Measurements from ENCODE around the gene FOXP3.
A peak's percentile ranks its signal among the peaks of the same experiment; 100 is the strongest.

Gene FOXP3

DNA sequence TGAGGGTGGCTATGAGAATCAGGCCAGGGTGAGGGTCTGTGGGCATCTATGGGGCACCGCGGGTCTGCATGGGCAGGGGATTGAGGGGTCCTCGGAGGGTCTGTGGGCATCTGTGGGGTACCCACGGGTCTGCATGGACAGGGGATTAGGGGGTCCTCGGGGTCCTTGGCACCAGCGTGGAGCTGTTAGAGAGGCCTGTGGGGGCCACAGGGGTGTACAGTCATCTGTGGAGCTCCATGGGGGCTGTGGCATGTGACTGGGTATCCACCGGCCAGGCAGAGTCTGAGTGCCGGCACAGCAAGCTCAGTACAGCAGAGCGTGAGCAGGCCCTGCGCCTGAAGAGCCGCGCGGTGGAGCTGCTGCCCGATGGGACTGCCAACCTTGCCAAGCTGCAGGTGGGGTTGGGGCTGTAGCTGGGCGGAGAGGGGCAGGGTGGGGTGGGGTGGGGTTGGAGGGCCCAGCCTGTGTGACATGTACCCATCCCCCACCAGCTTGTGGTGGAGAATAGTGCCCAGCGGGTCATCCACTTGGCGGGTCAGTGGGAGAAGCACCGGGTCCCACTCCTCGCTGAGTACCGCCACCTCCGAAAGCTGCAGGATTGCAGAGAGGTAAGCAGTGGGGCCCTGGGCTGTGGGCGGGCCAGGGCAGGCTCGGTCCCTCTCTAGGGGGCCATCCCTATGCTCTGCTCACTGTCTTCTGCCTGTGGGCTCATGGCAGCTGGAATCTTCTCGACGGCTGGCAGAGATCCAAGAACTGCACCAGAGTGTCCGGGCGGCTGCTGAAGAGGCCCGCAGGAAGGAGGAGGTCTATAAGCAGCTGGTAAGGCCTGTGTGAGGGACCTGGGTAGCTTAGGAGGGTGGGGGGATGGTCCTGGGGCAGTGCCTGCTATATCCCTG lies 16.3 kb downstream of the FOXP3 start:
- DNase-seq: peak; percentile 6

DNA sequence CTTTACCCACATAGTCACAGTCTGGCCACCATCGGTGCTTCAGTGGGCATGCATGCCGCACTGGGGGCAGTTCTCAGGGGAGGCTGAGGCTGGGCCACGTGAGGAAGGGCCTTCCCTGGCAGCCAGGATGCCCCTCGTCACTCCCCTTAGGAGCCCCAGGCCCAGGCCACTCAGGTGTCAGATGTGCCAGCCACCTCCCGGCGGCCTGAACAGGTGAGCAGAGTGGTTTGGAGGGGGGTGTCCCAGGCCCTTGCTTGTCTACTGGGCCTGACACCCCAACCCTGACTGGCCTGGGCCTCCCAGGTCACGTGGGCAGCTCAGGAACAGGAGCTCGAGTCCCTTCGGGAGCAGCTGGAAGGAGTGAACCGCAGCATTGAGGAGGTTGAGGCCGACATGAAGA lies 17.2 kb downstream of the FOXP3 start:
- DNase-seq: no peak

DNA sequence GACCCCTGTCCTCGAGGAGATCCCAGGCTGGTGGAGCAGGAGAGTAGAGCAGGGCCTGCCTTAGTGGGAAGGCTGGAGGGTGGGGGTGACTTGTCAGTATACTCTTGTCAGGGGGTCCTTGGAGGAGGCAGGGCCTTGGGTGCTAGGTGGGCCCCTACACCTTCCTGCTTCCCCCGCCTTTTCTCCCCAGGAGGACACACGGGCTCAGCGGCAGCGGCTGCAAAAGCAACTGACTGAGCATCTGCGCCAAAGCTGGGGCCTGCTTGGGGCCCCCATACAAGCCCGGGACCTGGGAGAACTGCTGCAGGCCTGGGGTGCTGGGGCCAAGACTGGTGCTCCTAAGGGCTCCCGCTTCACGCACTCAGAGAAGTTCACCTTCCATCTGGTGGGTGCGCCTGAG lies 18.0 kb downstream of the FOXP3 start:
- no peak for DNase-seq

DNA sequence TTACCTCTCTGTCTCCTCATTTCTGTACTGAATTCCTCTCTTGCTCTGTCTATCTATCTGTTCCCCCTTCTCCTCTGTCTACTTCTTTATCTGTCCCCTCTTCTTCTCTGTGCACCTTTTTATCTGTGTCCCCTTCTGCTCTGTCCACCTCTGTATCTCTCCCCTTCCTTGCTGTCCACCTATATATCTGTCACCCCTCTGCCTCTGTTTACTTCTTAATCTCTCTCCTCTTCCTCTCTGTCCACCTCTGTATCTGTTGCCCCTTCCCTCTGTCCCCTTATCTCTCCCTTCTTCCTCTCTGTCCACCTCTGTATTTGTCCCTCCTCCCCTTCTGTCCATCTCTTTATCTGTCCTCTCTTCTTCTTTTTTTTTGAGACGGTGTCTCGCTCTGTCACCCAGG lies 20.3 kb downstream of the FOXP3 start:
- DNase-seq: no peak

DNA sequence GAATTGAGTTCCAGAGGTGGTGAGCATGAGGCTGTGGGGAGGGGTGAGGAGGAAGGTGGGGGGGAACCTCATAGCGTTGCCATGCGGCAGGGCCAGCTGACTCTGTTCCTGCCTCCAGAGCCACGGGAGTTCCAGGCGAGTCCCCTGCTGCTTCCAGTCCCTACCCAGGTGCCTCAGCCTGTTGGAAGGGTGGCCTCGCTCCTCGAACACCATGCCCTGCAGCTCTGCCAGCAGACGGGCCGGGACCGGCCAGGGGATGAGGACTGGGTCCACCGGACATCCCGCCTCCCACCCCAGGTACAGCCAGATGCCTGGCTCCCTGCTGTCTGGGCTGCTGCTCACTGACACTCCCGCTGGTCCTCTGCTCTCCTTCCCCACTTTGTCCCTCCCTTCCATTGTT lies 21.3 kb downstream of the FOXP3 start:
- no peak for DNase-seq

DNA sequence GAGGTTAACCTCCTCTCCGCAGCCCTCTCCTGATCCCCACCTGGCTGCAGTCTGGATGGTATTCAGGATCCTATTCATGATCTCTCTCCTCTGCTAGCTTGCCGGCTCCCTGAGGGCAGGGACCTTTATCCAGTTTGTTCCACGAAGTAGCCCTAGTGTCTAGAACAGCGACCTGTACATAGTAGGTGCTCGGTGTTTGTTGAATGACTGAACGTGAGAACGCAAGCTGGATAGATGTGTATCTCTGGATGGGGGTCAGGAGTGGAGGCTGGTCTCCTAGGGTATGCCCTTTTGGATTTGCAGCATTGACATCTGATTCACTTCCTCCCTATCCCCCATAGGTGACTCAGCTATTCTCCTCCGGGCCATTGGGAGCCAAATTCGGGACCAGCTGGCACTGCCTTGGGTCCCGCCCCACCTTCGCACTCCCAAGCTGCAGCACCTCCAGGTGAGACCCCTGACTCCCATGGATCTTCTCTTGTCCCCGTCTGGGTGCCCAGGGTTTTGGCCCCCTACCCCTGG lies 21.9 kb downstream of the FOXP3 start:
- no peak for DNase-seq

DNA sequence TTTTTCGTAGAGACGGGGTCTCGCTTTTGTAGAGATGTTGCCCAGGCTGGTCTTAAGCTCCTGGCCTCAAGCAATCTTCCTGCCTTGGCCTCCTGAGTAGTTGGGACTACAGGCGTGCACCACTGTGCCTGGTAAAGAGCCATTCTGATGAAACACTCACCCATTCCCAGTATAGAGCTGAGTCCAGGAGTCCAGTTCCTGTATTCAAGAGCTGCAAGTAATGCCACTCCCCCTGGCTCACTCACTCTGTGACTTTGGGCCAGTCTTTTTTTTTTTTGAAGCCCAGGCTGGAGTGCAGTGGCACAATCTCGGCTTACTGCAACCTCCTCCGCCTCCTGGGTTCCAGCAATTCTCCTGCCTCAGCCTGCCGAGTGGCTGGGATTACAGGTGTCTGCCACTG lies 25.8 kb downstream of the FOXP3 start:
- no peak for DNase-seq

DNA sequence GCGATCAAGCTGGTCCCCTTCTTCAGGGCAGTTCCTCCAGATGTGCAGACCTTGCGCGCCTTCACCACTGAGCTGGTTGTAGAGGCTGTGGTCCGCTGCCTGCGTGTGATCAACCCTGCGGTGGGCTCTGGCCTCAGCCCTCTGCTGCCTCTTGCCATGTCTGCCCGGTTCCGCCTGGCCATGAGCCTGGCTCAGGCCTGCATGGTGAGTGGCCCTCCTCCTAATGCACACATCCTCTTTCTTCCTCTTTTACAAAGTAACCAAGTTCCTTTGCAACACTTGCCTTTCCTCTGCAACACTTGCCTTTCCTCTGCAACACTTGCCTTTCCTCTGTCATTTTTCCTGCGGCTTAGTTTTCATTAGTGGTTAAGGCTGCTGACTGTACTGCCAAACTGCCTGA lies 27.4 kb downstream of the FOXP3 start:
- DNase-seq: no peak

DNA sequence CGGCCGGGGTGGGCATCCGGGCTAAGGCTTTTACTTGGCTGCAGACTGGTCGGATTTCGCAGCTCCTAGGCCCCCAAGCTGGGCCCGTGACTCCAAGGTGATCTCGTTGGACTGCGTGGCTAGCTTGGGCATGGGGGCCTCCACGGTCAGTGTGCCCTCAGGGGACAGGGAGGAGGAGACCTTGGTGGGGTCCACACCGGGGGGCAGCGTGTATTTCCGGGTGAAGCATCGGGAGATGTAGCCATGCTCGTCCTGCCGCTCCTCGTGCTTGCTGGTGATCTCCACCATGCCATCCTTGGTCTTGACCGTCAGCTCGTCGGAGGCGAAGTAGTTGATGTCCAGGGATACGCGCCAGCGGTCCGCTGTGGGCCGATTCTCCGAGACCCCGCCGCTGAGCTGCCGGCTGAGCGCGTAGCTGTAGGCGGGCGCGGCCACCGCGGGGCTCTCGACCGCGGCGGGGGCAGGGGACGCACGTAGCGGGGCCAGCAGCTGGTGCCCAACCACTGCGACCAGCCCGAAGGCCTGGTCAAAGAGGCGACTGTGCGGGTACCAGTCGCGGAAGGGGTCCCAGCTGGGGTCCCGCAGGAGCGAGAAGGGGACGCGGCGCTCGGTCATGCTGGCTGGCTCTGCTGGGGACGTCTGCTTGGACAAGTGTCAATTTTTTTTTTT lies 30.5 kb downstream of the FOXP3 start:
- no peak for DNase-seq

DNA sequence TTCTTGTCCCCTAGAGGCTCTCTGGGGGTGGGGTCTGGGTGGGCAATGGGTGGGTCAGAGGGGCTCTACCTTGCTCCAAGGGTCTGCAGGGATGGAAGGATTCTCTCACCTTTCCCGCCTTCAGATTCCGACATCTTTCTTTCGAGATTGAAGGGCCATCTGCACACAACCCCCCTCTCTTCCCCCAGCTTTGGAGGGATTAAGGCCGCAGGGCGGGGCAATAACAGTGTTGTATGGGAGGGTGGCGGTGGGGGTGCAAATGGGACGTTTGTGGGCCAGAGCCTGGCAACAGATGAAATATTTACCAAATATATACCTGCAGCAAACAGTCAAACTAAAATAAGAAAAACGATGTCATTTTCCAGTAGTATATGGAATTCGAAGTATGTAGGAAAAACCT lies 31.3 kb downstream of the FOXP3 start, which contains the start of gene CACNA1F:
TSS of gene CACNA1F (minus strand) at position 165 of the 400 bp plus-strand sequence. CDS start at position 134, 31 bp downstream.
- DNase-seq: no peak

DNA sequence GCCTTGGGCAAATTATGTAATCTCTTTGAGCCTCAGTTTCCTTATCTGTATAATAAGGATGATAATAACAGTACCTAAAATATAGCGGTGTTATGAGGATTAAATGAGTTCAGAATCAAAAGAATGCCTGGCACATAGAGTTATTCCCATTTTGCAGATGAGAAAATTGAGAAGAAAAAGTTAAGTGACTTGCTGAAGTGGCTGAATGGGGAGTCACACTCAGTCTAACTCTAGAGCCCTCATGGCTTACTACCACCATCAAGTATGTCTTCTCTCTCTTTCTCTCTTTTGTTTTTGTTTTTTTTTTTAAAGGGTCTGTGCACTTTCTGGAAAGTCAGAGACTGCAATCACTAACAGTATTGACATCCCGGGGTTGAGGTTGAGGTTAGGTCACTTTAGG lies 32.0 kb downstream of the FOXP3 start:
- no peak for DNase-seq

DNA sequence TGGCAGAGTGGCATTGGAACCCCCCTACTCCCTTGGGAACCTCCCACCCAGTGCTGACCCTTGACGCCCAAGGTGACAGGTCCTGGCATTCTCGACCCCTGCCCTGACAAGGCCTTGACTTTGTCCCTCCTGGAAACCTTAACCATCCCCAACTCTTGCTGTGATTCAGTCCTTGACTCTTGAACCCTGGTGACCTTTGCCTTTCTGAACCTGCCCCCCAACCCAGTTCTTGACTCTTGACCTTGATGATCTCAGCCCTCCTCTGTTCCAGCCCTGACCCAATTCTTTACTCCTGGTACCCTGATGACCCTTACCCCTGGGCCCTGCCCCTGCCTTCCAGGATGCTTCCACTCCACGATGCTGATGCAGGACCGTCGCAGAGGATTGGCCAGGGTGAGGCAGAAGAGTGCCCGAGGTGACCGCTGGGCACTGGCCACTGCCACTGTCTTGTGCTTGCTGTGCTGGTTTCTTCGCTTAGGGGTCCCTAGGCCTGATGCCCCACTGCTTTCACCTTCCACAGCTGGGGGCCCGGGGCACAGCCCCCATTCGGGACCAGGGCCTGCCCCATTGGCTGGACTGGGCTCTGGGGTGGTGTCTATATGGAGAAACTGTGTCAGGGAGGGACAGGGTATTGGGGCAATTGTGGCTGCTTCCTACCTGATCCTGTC lies 33.0 kb downstream of the FOXP3 start:
- DNase-seq: no peak

DNA sequence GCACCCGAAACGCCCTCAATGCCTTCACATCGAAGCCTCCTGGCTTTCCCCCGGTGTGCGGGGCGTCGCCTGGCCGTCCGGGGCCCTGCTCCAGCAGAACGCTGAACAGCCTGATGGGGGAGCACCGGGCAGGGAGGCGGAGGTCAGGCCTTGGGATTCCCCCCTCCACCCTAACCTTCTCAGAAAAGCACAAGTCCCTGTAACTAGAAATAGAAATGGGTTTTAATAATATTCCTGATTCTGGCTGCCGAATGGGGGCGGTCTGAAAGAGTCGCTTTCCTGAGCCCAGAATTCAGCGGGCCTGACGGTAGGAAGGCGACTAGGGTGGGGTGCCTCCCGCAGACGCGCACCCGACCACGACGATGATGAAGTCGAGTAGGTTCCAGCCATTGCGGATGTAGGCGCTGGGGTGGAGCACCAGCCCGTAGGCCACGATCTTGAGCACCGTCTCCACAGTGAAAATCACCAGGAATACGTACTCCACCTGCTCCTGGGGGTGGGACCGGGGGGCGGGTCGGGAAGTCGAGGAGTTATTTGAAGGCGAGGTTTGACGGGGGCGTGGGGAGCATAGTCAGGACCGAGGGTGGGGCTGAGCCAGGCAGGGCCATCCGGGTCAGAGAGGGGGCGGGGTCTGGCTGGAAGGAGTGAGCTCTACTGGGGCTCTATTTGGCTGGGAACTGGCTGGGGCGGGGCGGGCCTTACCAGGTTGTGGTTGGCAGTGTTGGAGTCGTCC lies 33.8 kb downstream of the FOXP3 start:
- peak; percentile 55 for DNase-seq

DNA sequence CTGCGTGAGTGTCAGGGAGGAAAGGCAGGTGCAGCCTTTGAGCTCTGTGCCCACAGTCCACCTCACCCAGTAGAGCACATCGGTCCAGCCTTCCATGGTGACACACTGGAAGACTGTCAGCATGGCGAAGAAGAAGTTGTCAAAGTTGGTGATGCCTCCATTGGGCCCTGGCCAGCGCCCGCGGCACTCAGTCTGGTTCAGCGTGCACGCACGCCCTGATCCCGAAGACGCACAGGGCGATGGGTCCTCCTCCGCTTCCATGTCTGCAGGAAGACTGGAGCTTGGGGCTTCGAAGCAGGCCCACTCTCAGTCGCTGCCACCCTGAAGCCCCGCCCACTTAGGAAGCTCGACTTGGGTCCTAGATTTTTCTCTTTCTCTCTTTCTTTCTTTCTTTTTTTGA lies 36.3 kb downstream of the FOXP3 start:
- DNase-seq: no peak

DNA sequence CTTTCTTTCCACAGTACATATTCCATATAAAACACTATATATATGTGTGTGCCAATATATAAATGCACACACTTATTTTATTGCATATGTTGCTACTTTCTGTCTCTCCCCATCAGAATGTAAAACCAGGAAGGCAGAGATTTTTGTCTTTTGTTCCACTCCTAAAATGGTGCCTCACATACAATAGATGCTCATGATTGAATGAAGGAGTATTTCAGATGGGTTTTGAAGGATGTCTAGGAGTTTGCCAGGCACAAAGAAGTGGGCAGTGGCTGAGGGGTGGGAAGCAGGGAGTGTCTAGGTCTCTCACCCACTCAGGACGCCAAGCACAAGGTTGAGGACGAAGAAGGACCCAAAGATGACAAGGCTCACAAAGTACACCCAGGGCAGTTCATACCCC lies 36.8 kb downstream of the FOXP3 start:
- no peak for DNase-seq

DNA sequence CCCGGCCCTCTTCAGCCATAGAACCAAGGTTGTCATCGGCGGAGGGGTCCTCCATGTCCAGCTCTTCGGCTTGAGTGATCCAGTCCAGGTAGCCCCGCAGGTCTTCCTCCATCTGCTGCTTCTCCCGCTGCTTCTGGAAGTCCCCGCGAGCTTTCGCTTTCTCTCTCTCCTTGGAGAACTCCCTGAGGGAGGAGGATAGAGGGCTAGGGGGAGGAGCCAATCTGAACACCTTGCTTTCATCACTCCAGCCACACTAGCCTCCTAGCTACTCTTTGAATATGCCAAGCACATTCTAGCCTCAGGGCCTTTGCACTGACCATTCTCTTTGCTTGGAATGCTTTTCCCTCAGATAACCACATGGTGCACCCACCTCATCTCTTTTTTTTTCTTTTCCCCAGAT lies 37.6 kb downstream of the FOXP3 start:
- DNase-seq: no peak

DNA sequence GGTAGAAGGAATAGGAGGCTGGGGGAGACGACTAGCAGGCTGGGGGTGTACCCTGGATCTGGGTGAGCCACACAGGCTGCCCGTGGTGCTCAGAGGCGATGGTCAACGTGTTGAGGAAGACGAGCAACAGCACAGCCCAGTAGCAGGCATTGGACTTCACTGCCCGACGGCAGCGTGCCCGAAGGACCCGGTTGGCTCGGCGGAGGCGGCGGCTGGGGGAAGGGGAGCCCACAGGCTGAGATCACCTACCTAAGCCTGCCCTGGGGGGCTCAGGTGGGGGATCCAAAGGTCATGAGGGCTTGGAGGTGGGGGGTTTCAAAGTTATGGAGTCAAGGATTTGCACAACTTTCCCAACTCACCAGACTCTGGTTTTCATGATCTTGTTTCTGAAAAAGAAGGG lies 38.7 kb downstream of the FOXP3 start:
- no peak for DNase-seq

DNA sequence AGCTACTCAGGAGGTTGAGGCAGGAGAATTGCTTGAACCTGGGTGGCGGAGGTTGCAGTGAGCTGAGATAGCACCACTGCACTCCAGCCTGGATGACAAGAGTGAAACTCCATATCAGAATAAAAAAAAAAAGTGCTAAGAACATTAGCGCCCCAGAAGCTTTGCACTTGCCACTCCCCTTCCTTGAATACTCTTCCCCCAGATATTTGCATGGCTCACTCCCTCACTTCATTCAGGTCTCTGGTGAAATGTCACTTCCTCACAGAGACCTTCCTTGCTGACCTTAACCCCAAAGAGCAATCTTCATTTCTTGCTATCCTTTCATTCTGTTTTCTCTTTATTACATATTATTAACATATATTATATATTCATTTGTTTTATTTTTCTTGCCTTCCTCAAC lies 42.6 kb downstream of the FOXP3 start:
- DNase-seq: no peak

DNA sequence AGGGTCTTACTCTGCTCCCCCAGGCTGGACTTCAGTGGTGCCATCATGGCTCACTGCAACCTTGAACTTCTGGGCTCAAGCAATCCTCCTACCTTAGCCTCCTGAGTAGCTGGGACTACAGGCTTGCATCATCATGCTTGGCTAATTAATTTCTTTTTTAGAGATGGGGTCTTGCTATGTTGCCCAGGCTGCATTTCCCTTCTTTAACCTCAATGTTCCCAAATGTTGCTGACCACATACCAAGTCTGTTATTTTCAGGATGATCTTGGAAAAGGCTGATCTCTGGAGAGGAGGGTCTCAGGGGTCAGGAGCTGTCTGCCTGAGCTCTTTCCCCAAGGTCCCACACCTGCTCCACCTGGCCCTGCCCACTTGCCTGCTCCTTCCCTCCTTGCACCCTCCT lies 44.4 kb downstream of the FOXP3 start:
- DNase-seq: no peak

DNA sequence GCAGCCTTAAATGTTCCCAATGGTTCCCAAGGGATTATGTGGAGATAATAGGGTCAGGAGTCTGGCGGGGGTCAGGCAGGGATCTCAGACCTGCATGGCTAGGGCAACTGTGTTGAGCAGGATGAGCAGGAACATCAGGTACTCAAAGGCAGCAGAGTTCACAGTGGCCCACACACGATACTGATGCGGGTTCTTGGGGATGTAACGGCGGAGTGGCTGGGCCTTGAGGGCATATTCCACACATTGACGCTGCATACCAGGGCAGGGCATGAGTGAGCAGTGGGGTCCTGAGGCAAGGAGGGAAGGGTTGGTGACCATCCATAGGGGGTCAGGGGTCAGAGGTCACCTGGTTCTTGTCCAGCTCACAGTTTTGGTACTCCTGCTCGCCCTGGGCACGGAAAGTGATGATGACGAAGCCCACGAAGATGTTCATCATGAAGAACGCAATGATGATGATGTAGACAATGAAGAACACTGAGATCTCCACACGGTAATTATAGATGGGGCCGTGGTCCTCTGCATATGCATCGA lies 49.4 kb downstream of the FOXP3 start:
- no peak for DNase-seq

DNA sequence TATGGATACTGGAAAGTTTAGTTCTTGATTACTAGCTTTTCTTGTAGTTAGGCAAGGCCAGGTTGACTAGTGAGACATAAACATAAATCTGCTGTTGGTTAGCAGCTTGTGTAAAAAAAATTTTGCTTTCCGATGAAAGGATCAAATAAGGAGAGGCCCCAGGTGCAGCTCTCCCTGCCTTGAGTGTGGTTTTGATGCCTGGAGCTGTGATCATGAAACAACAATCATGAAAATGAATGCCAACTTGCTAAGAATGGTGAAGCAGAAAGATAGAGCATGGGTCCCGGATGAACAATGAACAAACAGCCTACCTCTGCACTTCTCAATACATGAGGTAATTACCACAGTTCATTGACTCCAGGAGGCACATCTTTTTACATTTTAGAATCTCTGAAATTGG lies 50.1 kb downstream of the FOXP3 start:
- DNase-seq: no peak

DNA sequence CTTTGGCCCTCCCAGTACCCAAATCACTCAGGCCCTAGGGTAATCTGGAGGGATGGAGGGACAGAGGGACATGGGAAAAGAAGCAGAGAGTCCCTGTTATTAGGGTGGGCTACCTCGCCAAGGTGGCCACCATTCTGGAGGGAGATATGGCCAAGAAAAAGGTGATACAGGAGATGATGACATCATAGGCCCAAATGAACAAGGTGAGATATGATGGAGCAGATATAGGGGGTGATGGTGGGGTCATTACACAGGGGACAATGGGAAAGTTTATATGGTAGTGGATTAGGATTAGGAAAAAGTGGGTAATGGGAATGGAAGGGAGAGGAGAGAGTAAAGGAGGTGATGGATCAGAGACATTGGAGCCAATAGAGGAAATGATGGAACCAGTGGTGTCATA lies 51.6 kb downstream of the FOXP3 start:
- DNase-seq: no peak

DNA sequence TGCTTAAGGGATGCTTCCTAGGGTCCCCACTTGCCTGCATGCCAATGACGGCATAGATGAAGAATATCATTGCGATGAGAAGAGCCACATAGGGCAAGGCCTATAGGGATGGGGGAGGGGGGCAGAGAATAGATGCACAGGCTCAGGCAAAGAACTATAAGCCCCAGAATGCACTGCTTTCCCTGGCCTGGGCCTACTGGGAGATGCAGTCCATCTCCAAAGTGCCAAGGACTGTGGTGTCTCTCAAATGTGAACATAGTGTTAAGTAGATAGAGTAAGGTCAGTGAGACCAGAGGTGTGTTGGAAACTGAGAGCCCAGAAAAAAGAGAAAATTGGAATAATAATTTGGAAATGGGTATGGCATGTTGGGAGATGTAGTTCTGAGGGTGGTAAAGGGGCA lies 52.3 kb downstream of the FOXP3 start:
- no peak for DNase-seq
